CD4-positive, alpha-beta T cell treated with Interleukin-6 at 100 ng/mL for 8 hours (primary cell): Measurements from ENCODE around the gene PAQR9.

Experiments used
- DNase-seq: peaks from one replicate; pipeline ENCODE4 v3.0.0-alpha.2; 2020; ENCODE audit warnings: mixed read lengths, low spot score

PAQR9 gene

GRCh38 chr3:142950972-142951371, 12.5 kb downstream of the PAQR9 start:
- DNase-seq, result no peak

DNA sequence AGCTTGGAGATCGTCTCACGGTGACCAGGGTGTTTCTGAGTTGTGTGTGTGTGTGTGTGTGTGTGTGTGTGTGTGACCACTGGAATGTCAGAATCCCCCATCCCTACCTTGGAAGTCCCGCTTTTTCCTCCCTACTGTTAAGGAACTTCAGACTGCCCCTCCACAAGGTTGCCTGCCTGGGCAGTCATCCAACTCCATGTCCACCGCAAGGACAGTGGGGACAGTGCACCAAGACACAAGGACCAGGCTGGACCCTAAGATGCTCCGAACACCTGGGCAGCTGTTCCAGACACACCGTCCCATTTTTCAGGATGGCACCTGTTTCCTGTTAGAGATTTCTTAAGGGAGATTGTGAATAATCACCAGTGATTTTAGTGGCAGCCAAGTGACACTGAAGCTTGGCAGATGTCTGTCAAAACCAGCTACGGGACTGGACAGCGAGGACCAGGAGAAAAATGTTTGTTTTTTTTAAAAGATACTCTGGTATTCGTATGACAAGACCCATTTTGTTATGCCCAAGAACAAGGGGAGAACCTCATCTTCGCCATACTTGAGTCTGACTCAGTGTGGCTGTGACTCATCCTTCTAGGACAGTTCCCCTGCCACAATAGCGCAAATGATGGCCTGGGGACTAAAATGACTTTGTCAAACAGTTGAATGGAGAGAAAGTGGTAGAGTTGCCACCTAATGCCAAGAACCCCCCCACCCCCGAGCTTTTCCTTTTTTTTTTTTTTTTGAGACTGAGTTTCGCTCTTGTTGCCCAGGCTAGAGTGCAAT, 15.5 kb downstream of the PAQR9 start:
- DNase-seq, result no peak

GRCh38 chr3:142947352-142947751, 16.1 kb downstream of the PAQR9 start:
- DNase-seq, result no peak

GRCh38 chr3:142946861-142947260, 16.6 kb downstream of the PAQR9 start:
- no peak for DNase-seq

- DNase-seq, result no peak
Observed at GRCh38 chr3:142945023-142945422, 18.5 kb downstream of the PAQR9 start.

GRCh38 chr3:142944342-142944741, 19.1 kb downstream of the PAQR9 start:
- no peak for DNase-seq

- no peak for DNase-seq
Observed at GRCh38 chr3:142943870-142944269, 19.6 kb downstream of the PAQR9 start.

DNA sequence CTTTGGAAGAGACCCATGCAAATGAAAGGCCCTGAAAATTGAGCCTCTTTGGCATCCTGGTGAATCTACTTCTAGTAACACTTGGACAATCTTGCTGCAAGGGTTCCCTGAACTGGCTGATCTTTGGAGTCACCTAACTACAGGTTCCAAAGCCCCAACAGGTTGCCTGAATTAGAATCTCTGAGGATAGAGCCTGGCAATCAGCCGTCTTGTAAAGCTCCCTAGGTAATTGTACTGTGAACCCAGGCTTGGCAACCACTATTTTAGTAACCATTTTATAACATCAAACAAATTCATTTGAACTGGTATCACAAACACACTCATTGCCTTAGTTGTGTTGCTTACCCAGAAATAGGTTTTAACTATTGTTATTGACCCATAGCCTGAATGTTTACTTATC, 20.1 kb downstream of the PAQR9 start:
- DNase-seq, result no peak

- no peak for DNase-seq
Observed at GRCh38 chr3:142941373-142942123, 21.9 kb downstream of the PAQR9 start.

DNA sequence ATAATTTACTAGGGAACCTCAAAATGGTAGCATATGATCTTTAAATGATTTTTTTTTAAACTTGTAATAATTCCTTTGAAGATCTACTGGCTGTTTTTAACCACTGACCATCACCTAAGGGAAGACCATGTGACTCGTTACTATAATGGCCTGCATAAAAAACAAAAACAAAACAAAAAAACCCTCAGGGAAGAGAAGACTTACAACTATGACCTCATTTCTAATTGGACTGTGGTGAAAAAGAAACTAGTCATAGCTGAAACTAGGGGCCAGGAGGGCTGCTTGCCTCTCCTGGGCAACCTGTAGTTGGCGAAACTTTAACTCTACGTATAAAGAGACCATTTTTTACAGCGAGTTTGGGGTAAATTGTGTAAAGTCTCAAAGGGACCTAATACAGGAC, 23.0 kb downstream of the PAQR9 start:
- no peak for DNase-seq

GRCh38 chr3:142940000-142940399, 23.5 kb downstream of the PAQR9 start:
- no peak for DNase-seq

- no peak for DNase-seq
Observed at GRCh38 chr3:142935963-142936362, 27.5 kb downstream of the PAQR9 start.

DNA sequence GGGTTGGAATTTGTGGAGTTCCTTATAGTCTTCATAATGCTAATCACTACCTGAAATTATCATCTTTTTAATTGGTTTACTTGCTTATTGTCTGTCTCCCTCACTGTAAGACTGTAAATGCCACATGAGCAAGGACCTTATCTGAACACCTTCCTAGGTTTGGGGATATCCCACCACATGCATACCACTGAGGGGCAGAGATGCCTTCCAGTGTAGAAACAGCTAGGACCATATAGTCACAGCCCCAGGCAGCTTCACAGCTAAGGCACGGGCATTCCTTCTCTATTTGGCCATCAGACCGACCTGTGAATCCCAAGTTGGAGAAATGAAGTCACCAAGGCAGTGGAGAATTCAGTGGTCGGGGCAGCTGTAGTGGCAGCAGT, 28.6 kb downstream of the PAQR9 start:
- no peak for DNase-seq

GRCh38 chr3:142934128-142934886, 29.2 kb downstream of the PAQR9 start:
- no peak for DNase-seq

GRCh38 chr3:142931222-142931621, 32.3 kb downstream of the PAQR9 start:
- DNase-seq, result no peak

DNA sequence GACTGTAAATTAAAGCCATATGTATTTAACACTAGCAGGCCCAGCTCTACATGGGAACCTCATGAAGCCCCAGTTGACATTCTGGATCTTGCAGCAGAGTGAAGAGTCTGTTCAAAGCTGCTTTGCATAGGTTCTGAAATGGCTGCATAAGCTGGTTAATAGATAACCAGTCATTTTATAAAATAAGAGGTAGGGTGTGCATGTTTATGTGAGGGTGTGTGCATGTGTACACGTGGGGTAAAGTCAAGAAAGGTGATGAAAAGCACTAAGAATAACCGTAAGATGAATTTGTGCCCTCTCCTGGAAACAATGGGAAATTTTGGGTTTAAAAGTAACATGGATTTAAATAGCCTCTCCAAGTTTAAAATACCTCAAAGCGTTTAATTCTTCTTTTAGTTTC, 33.0 kb downstream of the PAQR9 start:
- no peak for DNase-seq

DNA sequence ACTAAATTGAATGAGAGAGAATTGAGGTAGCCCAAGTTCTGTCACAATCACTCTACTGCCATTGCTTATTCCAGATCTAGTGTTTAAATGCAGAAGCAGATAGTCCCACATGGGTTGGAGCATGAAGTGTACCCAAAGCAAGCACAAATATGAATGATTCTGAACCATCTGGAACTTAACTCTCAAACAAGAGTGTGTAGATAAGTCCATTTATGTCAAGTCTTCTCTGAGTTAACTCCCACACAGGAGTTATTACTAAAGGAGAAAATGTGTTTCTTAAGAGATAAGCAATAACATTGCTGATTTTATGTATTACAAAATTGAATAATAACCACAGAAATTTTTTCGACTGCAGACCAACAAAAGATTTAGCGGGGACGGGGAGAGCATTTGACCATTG, 33.6 kb downstream of the PAQR9 start:
- no peak for DNase-seq

DNA sequence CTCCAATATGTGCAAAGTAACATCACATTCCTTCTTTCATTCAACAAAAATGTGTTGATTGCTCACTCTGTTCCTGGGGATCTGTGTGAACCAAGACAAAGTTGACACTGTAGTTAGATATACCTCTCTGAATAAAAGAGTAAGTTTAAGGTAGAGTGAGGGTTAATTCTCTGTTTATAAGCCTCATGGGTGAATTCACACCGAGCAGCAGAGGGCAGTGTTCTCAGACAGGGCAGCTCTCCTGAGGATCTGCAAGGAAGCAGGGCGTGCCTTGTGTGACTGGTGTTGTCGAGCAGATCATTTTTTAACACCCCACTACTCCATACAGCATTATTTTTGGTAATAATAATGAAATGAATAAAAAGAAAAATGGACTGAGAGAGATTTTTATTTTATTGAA, 34.4 kb downstream of the PAQR9 start:
- DNase-seq, result peak; percentile 6

- no peak for DNase-seq
Observed at GRCh38 chr3:142926368-142926944, 37.0 kb downstream of the PAQR9 start.

DNA sequence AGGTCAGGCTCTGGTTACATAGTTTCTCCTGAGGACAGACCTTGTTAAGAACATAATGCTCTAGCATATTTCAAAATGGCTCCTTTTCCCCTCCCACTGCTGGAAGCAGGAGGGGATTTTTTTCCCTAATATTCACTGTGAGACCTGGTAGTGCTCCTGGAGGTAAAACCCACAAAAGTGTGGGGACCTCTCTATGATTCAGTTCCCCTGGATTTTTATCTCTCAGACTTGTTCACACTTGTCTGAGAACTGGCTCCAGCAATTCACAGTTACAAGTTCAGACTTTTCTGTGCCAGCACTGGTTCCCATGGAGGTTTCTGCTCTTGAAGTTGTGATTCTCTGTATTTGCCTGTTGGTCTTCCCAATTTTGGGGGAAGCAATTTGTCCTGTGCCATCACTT, 38.3 kb downstream of the PAQR9 start:
- no peak for DNase-seq

DNA sequence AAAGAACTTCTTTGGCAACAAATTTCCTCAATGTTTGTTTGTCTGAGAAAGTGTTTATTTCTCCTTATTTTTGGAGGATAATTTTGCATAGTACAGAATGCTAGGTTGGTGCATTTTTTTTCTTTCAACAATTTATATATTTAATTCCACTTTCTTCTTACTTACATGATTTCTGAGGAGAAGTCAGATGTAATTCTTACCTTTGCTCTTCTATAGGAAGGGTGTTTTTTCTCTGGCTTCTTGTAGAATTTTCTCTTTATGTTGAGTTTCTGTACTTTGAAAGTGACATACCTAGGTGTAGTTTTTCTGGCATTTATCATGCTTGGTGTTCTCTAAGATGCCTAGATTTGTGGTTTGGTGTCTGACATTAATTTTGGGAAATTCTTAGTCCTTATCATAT, 39.8 kb downstream of the PAQR9 start:
- DNase-seq, result no peak

GRCh38 chr3:142916605-142917004, 46.9 kb downstream of the PAQR9 start:
- DNase-seq, result no peak

DNA sequence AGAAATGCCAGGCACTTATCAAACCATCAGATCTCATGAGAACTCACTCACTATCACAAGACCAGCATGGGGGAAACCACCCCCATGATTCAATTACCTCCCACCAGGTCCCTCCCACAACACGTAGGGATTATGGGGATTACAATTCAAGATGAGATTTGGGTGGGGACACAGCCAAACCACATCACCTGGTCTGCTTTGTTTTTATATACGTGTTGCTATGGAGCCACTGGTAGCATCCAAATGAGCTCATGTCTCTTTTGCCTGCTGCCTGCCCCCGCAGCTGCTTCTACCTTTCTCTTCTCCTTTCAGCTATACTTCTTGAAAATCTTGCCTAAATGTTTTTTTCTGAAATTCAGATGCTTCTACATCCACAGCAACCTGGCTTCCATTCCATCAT, 47.8 kb downstream of the PAQR9 start:
- no peak for DNase-seq
